H9 (cell line): ENCODE measurements around the gene MUL1. TPM values are rescaled to one million over a fixed set of nuclear protein-coding genes. Genes with fewer than 3 reads are reported as not detected.

ENCODE experiments used
- DNase-seq: peaks from one replicate; pipeline ENCODE4 v3.0.0-alpha.2; 2017
- H2AFZ ChIP-seq: one replicate; pipeline ENCODE4 v1.6.1; 2013; ENCODE audit warnings: mild to moderate bottlenecking, low read length, control low read depth, moderate library complexity
- H2AK5ac ChIP-seq: 2 replicates; pipeline ENCODE4 v1.6.1; 2013; ENCODE audit warnings: low read length, control low read depth, mixed read lengths; ENCODE audit not compliant: insufficient read length
- H2BK120ac ChIP-seq: one replicate; pipeline ENCODE4 v1.6.1; 2013; ENCODE audit warnings: low read depth, mild to moderate bottlenecking, low read length, control low read depth, inconsistent platforms; ENCODE audit not compliant: poor library complexity, severe bottlenecking
- H2BK12ac ChIP-seq: 2 replicates; pipeline ENCODE4 v1.6.1; 2013; ENCODE audit warnings: low read length, control low read depth, mixed read lengths, low read depth; ENCODE audit not compliant: insufficient read length
- H2BK15ac ChIP-seq: 2 replicates; pipeline ENCODE4 v1.6.1; 2013; ENCODE audit warnings: low read depth, low read length, control low read depth
- H2BK20ac ChIP-seq: one replicate; pipeline ENCODE4 v1.6.1; 2013; ENCODE audit warnings: low read depth, mild to moderate bottlenecking, low read length, control low read depth, inconsistent platforms; ENCODE audit not compliant: poor library complexity, severe bottlenecking
- H2BK5ac ChIP-seq: 2 replicates; pipeline ENCODE4 v1.6.1; 2013; ENCODE audit warnings: low read length, control low read depth, mixed read lengths; ENCODE audit not compliant: insufficient read length
- H3K14ac ChIP-seq: 2 replicates; pipeline ENCODE4 v1.6.1; 2013; ENCODE audit warnings: low read length, control low read depth; ENCODE audit not compliant: insufficient read depth
- H3K18ac ChIP-seq: 2 replicates; pipeline ENCODE4 v1.6.1; 2013; ENCODE audit warnings: low read depth, mild to moderate bottlenecking, mixed read lengths, low read length, control low read depth; ENCODE audit not compliant: insufficient read length
- H3K23ac ChIP-seq: 2 replicates; pipeline ENCODE4 v1.6.1; 2013; ENCODE audit warnings: low read length, control low read depth, mixed read lengths, low read depth; ENCODE audit not compliant: insufficient read length
- H3K23me2 ChIP-seq: 2 replicates; pipeline ENCODE4 v1.6.1; 2013; ENCODE audit warnings: low read depth, mild to moderate bottlenecking, mixed read lengths, low read length, control low read depth; ENCODE audit not compliant: insufficient read length, poor library complexity, severe bottlenecking
- H3K27ac ChIP-seq: 2 replicates; pipeline ENCODE4 v1.5.1; 2013; ENCODE audit warnings: low read length, control low read depth, mixed read lengths, low read depth; ENCODE audit not compliant: insufficient read length
- H3K27me3 ChIP-seq: 2 replicates; pipeline ENCODE4 v1.6.1; 2013; ENCODE audit warnings: low read length, control low read depth, inconsistent platforms; ENCODE audit not compliant: insufficient read depth
- H3K4ac ChIP-seq: 2 replicates; pipeline ENCODE4 v1.6.1; 2013; ENCODE audit warnings: low read depth, mild to moderate bottlenecking, control low read depth, inconsistent platforms, low read length, moderate library complexity
- H3K4me1 ChIP-seq: 2 replicates; pipeline ENCODE4 v1.6.1; 2013; ENCODE audit warnings: low read length, control low read depth, inconsistent platforms; ENCODE audit not compliant: insufficient read depth
- H3K4me2 ChIP-seq: 2 replicates; pipeline ENCODE4 v1.6.1; 2013; ENCODE audit warnings: low read length, control low read depth, mixed read lengths; ENCODE audit not compliant: insufficient read length, insufficient read depth
- H3K56ac ChIP-seq: 2 replicates; pipeline ENCODE4 v1.6.1; 2013; ENCODE audit warnings: low read depth, mild to moderate bottlenecking, mixed read lengths, low read length, control low read depth; ENCODE audit not compliant: insufficient read length
- H3K79me1 ChIP-seq: 2 replicates; pipeline ENCODE4 v1.6.1; 2013; ENCODE audit warnings: low read depth, mild to moderate bottlenecking, moderate library complexity, low read length, control low read depth, inconsistent platforms; ENCODE audit not compliant: insufficient read depth, poor library complexity, severe bottlenecking
- H3K79me2 ChIP-seq: 2 replicates; pipeline ENCODE4 v1.6.1; 2013; ENCODE audit warnings: low read length, control low read depth, inconsistent platforms; ENCODE audit not compliant: insufficient read depth
- H3K9ac ChIP-seq: 2 replicates; pipeline ENCODE4 v1.6.1; 2013; ENCODE audit warnings: low read length, control low read depth, mixed read lengths; ENCODE audit not compliant: insufficient read length; ENCODE audit errors: extremely low read depth
- H3K9me3 ChIP-seq: one replicate; pipeline ENCODE4 v1.6.1; 2013; ENCODE audit warnings: low read depth, low read length, inconsistent platforms; ENCODE audit not compliant: control insufficient read depth
- H3T11ph ChIP-seq: one replicate; pipeline ENCODE4 v1.6.1; 2013; ENCODE audit warnings: mild to moderate bottlenecking, low read length, control low read depth, inconsistent platforms
- H4K20me1 ChIP-seq: one replicate; pipeline ENCODE4 v1.6.1; 2013; ENCODE audit not compliant: control insufficient read depth, insufficient read length, insufficient read depth
- H4K5ac ChIP-seq: 2 replicates; pipeline ENCODE4 v1.6.1; 2013; ENCODE audit warnings: low read depth, mild to moderate bottlenecking, mixed read lengths, low read length, control low read depth; ENCODE audit not compliant: insufficient read length
- H4K8ac ChIP-seq: replicated peaks from 2 replicates; pipeline ENCODE4 v1.6.1; 2013; ENCODE audit warnings: low read length, control low read depth, mixed read lengths, low read depth; ENCODE audit not compliant: insufficient read length
- H4K91ac ChIP-seq: 2 replicates; pipeline ENCODE4 v1.6.1; 2013; ENCODE audit warnings: low read depth, mild to moderate bottlenecking, moderate library complexity, mixed read lengths, low read length, control low read depth; ENCODE audit not compliant: insufficient read length
- H3K27ac Mint-ChIP-seq, 3 experiments: 2 replicates in 2 of 3; 3 replicates in 1 of 3; pipeline ENCODE4 v1.8.0; 2020 to 2021; ENCODE audit warnings: mixed read lengths in 3 of 3, mild to moderate bottlenecking in 1 of 3, moderate library complexity in 1 of 3
- H3K27me3 Mint-ChIP-seq: 2 replicates; pipeline ENCODE4 v1.8.0; 2021; ENCODE audit warnings: low read depth, mild to moderate bottlenecking, moderate library complexity, mixed read lengths
- H3K36me3 Mint-ChIP-seq, 3 experiments: 2 replicates in 2 of 3; 3 replicates in 1 of 3; pipeline ENCODE4 v1.8.0; 2020 to 2021; ENCODE audit warnings: low read depth in 3 of 3, mixed read lengths in 3 of 3; ENCODE audit not compliant: insufficient read depth in 1 of 3
- H3K4me1 Mint-ChIP-seq, 2 experiments: 2 replicates each; pipeline ENCODE4 v1.8.0; 2020; ENCODE audit warnings: mixed read lengths in 2 of 2
- H3K4me3 Mint-ChIP-seq, 2 experiments: 2 replicates in 1 of 2; 3 replicates in 1 of 2; pipeline ENCODE4 v1.8.0; 2020 to 2021; ENCODE audit warnings: mild to moderate bottlenecking in 2 of 2, mixed read lengths in 2 of 2, moderate library complexity in 1 of 2
- H3K9me3 Mint-ChIP-seq, 2 experiments: 2 replicates in 1 of 2; 3 replicates in 1 of 2; pipeline ENCODE4 v1.8.0; 2020; ENCODE audit warnings: mild to moderate bottlenecking in 2 of 2, mixed read lengths in 2 of 2, moderate library complexity in 1 of 2
- WGBS: extraction: QIAGEN DNeasy Blood & Tissue Kit; methylation state at CpG from one replicate; pipeline ENCODE4 v1.1.7; 2013; ENCODE audit warnings: missing lambda C conversion rate, low lambda C conversion rate, mixed read lengths; ENCODE audit not compliant: insufficient read length; ENCODE audit errors: extremely low coverage; 5-methylcytosine and 5-hydroxymethylcytosine counted together
- total RNA-seq: library from RNA; stranded (reverse); gene quantifications from 2 replicates; pipeline ENCODE4 v1.2.1, GENCODE V29; 2021
- TF ChIP-seq, protein P1 (sequence below): fragments of 200-600 bp; sonication (generic); conservative IDR thresholded peaks from 3 replicates; pipeline ENCODE4 v1.8.0; 2021; ENCODE audit warnings: antibody characterized with exemption, mild to moderate bottlenecking

Gene MUL1
- total RNA-seq, 1 experiment from 2014 or later = 27.1 TPM

DNA sequence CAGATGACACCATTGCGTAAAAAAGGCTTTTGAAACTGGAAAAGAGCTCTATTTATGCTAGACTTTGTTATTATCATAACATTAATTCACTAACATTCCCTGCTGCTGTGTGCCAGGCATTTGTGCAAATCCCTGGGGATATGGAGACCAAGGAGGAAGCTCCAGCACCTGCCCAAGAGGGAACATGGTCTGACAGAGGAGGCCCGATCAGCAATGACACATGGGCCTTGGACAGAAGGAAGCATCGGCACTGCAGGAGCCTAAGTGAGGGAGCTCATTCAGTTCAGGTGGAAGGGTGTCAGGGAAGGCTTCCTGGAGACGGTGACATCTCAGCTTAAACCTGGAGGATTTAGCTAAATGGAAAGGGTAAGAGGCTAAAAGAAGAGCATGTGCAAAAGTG, 35.8 kb downstream of the MUL1 start:
- no peak overlapping the region for H3K4me3 Mint-ChIP-seq

More for the DNA sequence above, 35.8 kb downstream of the MUL1 start:
- Histone ChIP-seq H3K56ac (no peak overlapping the region), H3K79me1 (no peaks in the 10 kb centered on the region), H3K9ac (no peak overlapping the region), H3K27me3 (no peaks in the 10 kb centered on the region; the same call in 1 of the 2 replicates), H3K27ac (no peak overlapping the region), H2BK12ac (no peak overlapping the region), H3K23ac (no peak overlapping the region), H2BK120ac (no peak overlapping the region), H2BK20ac (no peak overlapping the region), H2BK5ac (no peak overlapping the region), H4K5ac (no peak overlapping the region), H2AFZ (no peak overlapping the region), H3T11ph (no peak overlapping the region), H3K4ac (no peak overlapping the region), H3K79me2 (no peaks in the 10 kb centered on the region), H4K8ac (no peak overlapping the region), H3K18ac (no peak overlapping the region), H2AK5ac (no peak overlapping the region), H3K14ac (no peak overlapping the region), H3K4me1 (peaks cover 7% of the 10 kb centered on the region; the same call in 1 of the 2 replicates), H2BK15ac (no peak overlapping the region), H4K91ac (no peak overlapping the region), H3K4me2 (no peak overlapping the region), H4K20me1 (no peaks in the 10 kb centered on the region), H3K9me3 (no peaks in the 10 kb centered on the region), H3K23me2 (no peaks in the 10 kb centered on the region)
- Mint-ChIP-seq H3K4me1 (peaks cover 23 to 26% of the 10 kb centered on the region in 2 experiments), H3K27ac (no peak overlapping the region), H3K36me3 (no peaks in the 10 kb centered on the region), H3K27me3 (peaks cover 59% of the 10 kb centered on the region), H3K9me3 (no peaks in the 10 kb centered on the region; a peak in 1 of 5 replicates)
- no CpG with 5 or more reads among the region's 4 CpGs for WGBS
- TF ChIP-seq, protein P1, sequence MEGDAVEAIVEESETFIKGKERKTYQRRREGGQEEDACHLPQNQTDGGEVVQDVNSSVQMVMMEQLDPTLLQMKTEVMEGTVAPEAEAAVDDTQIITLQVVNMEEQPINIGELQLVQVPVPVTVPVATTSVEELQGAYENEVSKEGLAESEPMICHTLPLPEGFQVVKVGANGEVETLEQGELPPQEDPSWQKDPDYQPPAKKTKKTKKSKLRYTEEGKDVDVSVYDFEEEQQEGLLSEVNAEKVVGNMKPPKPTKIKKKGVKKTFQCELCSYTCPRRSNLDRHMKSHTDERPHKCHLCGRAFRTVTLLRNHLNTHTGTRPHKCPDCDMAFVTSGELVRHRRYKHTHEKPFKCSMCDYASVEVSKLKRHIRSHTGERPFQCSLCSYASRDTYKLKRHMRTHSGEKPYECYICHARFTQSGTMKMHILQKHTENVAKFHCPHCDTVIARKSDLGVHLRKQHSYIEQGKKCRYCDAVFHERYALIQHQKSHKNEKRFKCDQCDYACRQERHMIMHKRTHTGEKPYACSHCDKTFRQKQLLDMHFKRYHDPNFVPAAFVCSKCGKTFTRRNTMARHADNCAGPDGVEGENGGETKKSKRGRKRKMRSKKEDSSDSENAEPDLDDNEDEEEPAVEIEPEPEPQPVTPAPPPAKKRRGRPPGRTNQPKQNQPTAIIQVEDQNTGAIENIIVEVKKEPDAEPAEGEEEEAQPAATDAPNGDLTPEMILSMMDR = no peak
- no peak for DNase-seq
